Muscle layer of duodenum (tissue), 2 donors: Measurements from ENCODE around the gene GMEB2.
"Not testable (repeated sequence)": the region's sequence is repeated elsewhere in the genome, so short reads cannot be mapped to it uniquely, and the experiment has no call there.

Experiments
- H3K27ac ChIP-seq: one replicate; pipeline ENCODE4 v1.7.0; 2013; ENCODE audit warnings: mild to moderate bottlenecking, low read length
- H3K27me3 ChIP-seq: one replicate; pipeline ENCODE4 v1.7.0; 2013; ENCODE audit warnings: low read depth, mild to moderate bottlenecking, control low read depth, low read length
- H3K36me3 ChIP-seq, 2 donors: one replicate each; pipeline ENCODE4 v1.7.0; 2013; ENCODE audit warnings: low read length in 2 of 2, control low read depth in 1 of 2, mild to moderate bottlenecking in 1 of 2; ENCODE audit not compliant: insufficient read depth in 2 of 2, control insufficient read depth in 1 of 2
- H3K4me1 ChIP-seq, 2 donors: one replicate each; pipeline ENCODE4 v1.7.0; 2013; ENCODE audit warnings: low read length in 2 of 2, mild to moderate bottlenecking in 2 of 2, control low read depth in 1 of 2, moderate library complexity in 1 of 2; ENCODE audit not compliant: insufficient read depth in 2 of 2, control insufficient read depth in 1 of 2
- H3K4me3 ChIP-seq, 2 donors: one replicate each; pipeline ENCODE4 v1.7.0; 2013; ENCODE audit warnings: low read length in 2 of 2, low read depth in 1 of 2, mild to moderate bottlenecking in 1 of 2
- H3K9me3 ChIP-seq, 2 donors: one replicate each; pipeline ENCODE4 v1.7.0; 2013; ENCODE audit warnings: low read length in 2 of 2, control low read depth in 1 of 2, mild to moderate bottlenecking in 1 of 2; ENCODE audit not compliant: control insufficient read depth in 1 of 2
- donor health status: healthy.

The GMEB2 gene

GRCh38 chr20:63602321-63602720 lies 24.6 kb downstream of the GMEB2 start:
- Histone ChIP-seq H3K4me1 (no peaks in the 10 kb centered on the region), H3K27me3 (no peaks in the 10 kb centered on the region), H3K27ac (no peak overlapping the region), H3K9me3 (no peaks in the 10 kb centered on the region), H3K36me3 (peaks cover 17 to 54% of the 10 kb centered on the region in 2 donors), H3K4me3 (no peak overlapping the region)

- peaks cover 17 to 54% of the 10 kb centered on the region in 2 donors for H3K36me3 ChIP-seq
- not testable (repeated sequence) for H3K27ac ChIP-seq, H3K9me3 ChIP-seq, H3K27me3 ChIP-seq, H3K4me3 ChIP-seq, H3K4me1 ChIP-seq
Measured at GRCh38 chr20:63601679-63602078, 25.2 kb downstream of the GMEB2 start.

DNA sequence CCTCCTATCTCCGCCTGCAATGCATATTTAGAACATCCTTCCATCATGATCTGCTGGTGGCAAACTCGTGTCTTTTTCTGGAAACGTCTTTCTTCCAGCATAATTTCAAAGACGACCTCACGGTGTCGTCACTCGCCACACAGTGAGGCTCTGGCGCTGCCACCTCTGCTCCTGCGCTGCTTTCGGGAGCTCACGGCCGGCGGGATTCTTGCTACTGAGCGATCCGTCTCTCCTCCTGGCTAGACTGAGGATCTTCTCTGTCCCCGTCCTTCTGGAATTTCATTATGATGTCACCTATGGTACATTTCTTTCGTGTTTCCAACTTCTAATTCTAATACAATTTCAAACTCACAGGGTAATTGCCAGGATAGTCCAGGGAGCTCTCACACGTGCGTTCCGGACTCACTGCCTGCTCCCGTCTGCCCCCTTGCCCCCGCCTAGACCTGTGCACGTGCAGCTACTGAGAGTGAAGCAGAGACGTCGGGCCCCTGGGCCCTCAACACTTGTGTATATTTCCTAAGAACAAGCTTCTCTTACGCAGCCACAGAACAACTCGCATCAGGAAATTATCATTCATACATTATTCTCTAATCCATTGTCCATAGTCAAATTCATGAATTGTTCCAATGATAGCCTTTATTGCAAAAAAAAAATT lies 27.4 kb downstream of the GMEB2 start:
- H3K9me3 ChIP-seq, result no peaks in the 10 kb centered on the region
- peaks cover 22 to 65% of the 10 kb centered on the region in 2 donors for H3K36me3 ChIP-seq

GRCh38 chr20:63598479-63599395 lies 28.2 kb downstream of the GMEB2 start:
- Histone ChIP-seq H3K9me3 (no peaks in the 10 kb centered on the region), H3K4me1 (no peaks in the 10 kb centered on the region), H3K36me3 (peaks cover 22 to 60% of the 10 kb centered on the region in 2 donors), H3K27me3 (no peaks in the 10 kb centered on the region), H3K4me3 (no peak overlapping the region), H3K27ac (no peak overlapping the region)

More for the DNA sequence above, 27.4 kb downstream of the GMEB2 start:
- H3K4me1 ChIP-seq, result no peaks in the 10 kb centered on the region
- no peak overlapping the region for H3K27ac ChIP-seq
- no peaks in the 10 kb centered on the region for H3K27me3 ChIP-seq
- no peak overlapping the region for H3K4me3 ChIP-seq

- Histone ChIP-seq H3K36me3 (peaks cover 26 to 59% of the 10 kb centered on the region in 2 donors), H3K27me3 (no peaks in the 10 kb centered on the region), H3K9me3 (no peaks in the 10 kb centered on the region), H3K4me3 (no peak overlapping the region), H3K27ac (no peak overlapping the region), H3K4me1 (no peaks in the 10 kb centered on the region)
Measured at GRCh38 chr20:63597651-63598478, 29.0 kb downstream of the GMEB2 start.

- Histone ChIP-seq H3K27ac (no peak overlapping the region), H3K9me3 (no peaks in the 10 kb centered on the region), H3K4me3 (no peak overlapping the region), H3K36me3 (peaks cover 19 to 60% of the 10 kb centered on the region in 2 donors), H3K4me1 (no peaks in the 10 kb centered on the region), H3K27me3 (no peaks in the 10 kb centered on the region)
Measured at GRCh38 chr20:63596423-63596822, 30.5 kb downstream of the GMEB2 start.

DNA sequence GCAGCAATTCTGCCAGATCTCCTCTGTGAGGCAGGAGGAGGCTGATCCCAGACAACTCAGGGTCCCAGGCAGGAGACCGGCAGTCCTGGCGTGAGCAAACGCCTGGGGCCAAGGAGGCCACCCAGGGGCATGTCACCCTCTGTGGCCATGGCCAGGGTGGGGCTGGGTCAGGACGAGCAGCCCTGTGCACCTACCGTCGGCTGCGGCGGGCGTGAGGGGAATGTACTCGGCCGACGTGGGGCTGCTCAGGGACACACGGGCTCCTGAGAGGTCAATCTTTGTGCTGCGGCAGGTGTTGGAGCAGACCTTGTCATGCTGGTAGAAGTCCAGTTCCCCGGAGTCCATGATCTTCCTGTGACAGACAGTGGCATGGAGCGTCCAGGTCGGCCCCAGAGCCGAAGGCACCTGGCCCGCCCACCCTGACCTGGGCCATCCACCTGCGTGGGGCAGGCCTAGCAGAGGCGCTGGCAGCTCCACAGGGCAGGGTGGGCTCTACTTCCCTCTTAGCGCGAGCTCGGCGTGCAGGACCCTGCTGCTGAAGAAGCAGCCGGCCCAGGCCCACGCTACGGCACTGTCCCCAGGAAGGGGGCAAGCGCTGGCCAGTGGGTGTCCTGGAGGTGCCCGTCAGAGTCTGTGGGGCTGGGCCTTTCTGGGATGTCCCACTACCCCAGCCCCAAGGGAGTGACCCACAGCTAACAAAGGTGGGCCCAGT lies 31.3 kb downstream of the GMEB2 start:
- Histone ChIP-seq H3K27me3 (no peaks in the 10 kb centered on the region), H3K36me3 (peaks cover 19 to 60% of the 10 kb centered on the region in 2 donors), H3K4me3 (no peak overlapping the region), H3K27ac (no peak overlapping the region), H3K9me3 (no peaks in the 10 kb centered on the region), H3K4me1 (no peaks in the 10 kb centered on the region)

- no peak overlapping the region for H3K27ac ChIP-seq
- no peaks in the 10 kb centered on the region for H3K4me1 ChIP-seq
- no peak overlapping the region for H3K4me3 ChIP-seq
- H3K27me3 ChIP-seq, result no peaks in the 10 kb centered on the region
- no peaks in the 10 kb centered on the region for H3K9me3 ChIP-seq
- H3K36me3 ChIP-seq, result peaks cover 19 to 66% of the 10 kb centered on the region in 2 donors
Measured at GRCh38 chr20:63594043-63594561, 32.8 kb downstream of the GMEB2 start.

DNA sequence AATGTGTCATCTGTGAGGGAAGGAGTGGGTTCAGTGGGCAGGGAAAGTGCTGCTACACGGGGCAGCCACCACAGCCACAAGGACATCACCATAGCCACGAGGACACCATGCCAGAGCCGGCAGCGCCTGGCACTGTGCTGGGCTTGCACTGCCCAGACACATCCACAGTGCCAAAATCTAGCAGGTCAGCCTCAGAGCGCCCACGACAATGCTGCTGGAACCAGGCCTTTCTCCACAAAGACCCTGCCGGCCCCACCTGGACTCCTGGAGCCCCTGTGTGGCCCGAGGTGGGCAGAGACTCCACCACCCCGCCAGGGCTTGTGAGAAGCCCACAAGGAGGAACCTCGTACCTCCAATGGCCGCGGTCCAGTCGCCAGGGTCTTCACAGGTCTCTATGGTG lies 34.2 kb downstream of the GMEB2 start:
- peaks cover 19 to 61% of the 10 kb centered on the region in 2 donors for H3K36me3 ChIP-seq
- H3K4me3 ChIP-seq, result no peak overlapping the region
- no peaks in the 10 kb centered on the region for H3K27me3 ChIP-seq
- H3K4me1 ChIP-seq, result no peaks in the 10 kb centered on the region
- H3K9me3 ChIP-seq, result no peaks in the 10 kb centered on the region
- no peak overlapping the region for H3K27ac ChIP-seq

GRCh38 chr20:63591786-63592355 lies 35.0 kb downstream of the GMEB2 start:
- H3K4me1 ChIP-seq, result no peaks in the 10 kb centered on the region
- H3K4me3 ChIP-seq, result no peak overlapping the region
- H3K27me3 ChIP-seq, result no peaks in the 10 kb centered on the region
- H3K9me3 ChIP-seq, result no peaks in the 10 kb centered on the region
- peaks cover 15 to 57% of the 10 kb centered on the region in 2 donors for H3K36me3 ChIP-seq
- no peak overlapping the region for H3K27ac ChIP-seq
